Measurements from ENCODE around the gene INAFM1. TPM values are rescaled to one million over a fixed set of nuclear protein-coding genes. Genes with fewer than 3 reads are reported as not detected.

The INAFM1 gene
- total and polyA plus RNA-seq, 9 of the 15 experiments (the other 6 are each of a cell fraction or from before 2014, with no cell fraction given): 0.71 to 30.9 (median 3.1) TPM

- TF ChIP-seq CTBP1 (IDR thresholded peaks at IDR 0.05; ENCODE audit: borderline replicate concordance) (peak; percentile 41; the same call in 1 of the 2 replicates), MIER1 (IDR thresholded peaks at IDR 0.05; ENCODE audit: low read depth) (no peak), NCOR1 (IDR thresholded peaks at IDR 0.05) (peak; percentile 51; the same call in 1 of the 2 replicates), DPF2 (IDR thresholded peaks at IDR 0.05) (peak; percentile 47; the same call in 1 of the 2 replicates), HCFC1 (IDR thresholded peaks at IDR 0.05; ENCODE audit: low read depth, low read length) (peak; percentile 74), MCM5 (IDR thresholded peaks at IDR 0.05; ENCODE audit: low read depth) (no peak), USF2 (CRISPR knock-in tag; IDR thresholded peaks at IDR 0.05) (peak; percentile 98)
Measured at GRCh38 chr19:47255879-47256692, 18.6 kb upstream of the INAFM1 start, which contains the start of gene CCDC9 (continued).

GRCh38 chr19:47256693-47257410 lies 17.8 kb upstream of the INAFM1 start:
- intact Hi-C loops (cut with micrococcal nuclease) (loop anchor here (1.0 kb wide), 1 partner anchor 17 kb away; the partner anchor contains the start of gene INAFM1), in situ Hi-C loops (cut with MboI) (no loop called here)
- DNase-seq (ENCODE audit: extremely low read depth in 1 of 4, low spot score in 3 of 4) (peak; percentile 96 to 99 (median 97)), ATAC-seq (peak; percentile 89), FAIRE-seq (peak; percentile 99)
- Histone ChIP-seq H3K4me1 (replicated peaks in 1 of 2; ENCODE audit: control insufficient read depth in 2 of 2, insufficient read depth in 2 of 2, low read length in 2 of 2) (peaks cover 8 to 29% of the 10 kb centered on the region in 2 experiments; a peak in 4 of 5 replicates), H3K27me3 (ENCODE audit: control insufficient read depth in 2 of 2, insufficient read depth in 2 of 2, low read length in 2 of 2) (no peaks in the 10 kb centered on the region), H3K79me2 (ENCODE audit: control insufficient read depth, insufficient read depth, low read length) (peaks cover 38% of the 10 kb centered on the region), H3K9ac (ENCODE audit: insufficient read depth in 1 of 2, low read depth in 2 of 2, low read length in 2 of 2) (peak overlapping the region; percentile 92 to 93; a peak in 3 of 4 replicates), H3K4me3 (peak overlapping the region; percentile 53), H3K9me3 (replicated peaks; ENCODE audit: control insufficient read depth, insufficient read depth, low read depth, low read length) (no peaks in the 10 kb centered on the region; the same call in 1 of the 2 replicates), H4K20me1 (replicated peaks; ENCODE audit: control insufficient read depth, insufficient read depth, low read length) (peaks cover 7% of the 10 kb centered on the region; the same call in 1 of the 2 replicates), H3K4me2 (ENCODE audit: insufficient read depth, low read length) (peak overlapping the region; percentile 99; the same call in 1 of the 2 replicates), H3K27ac (ENCODE audit: extremely low read depth, low read depth, low read length) (peak overlapping the region; percentile 96), H3K9me1 (ENCODE audit: control insufficient read depth, insufficient read depth, low read length) (no peaks in the 10 kb centered on the region), H3K36me3 (ENCODE audit: control insufficient read depth, insufficient read depth, low read length) (peaks cover 35% of the 10 kb centered on the region; the same call in 2 of the 3 replicates), H2AFZ (ENCODE audit: low read depth, low read length) (0 out of 2 replicates have a peak overlapping the region, but pooled peaks have one; percentile 87)
- BruUV-seq (replicated peaks): no TSS peak
- ChIA-PET POLR2A (interaction anchor here (0.6 to 2.9 kb wide), 20 partner anchors 10 to 521 kb away, joined by 3 to 48 read pairs (median 4); partner anchors contain the start of genes INAFM1 and SAE1), CTCF (ENCODE audit: low intra/inter-chr PET ratio) (interaction anchor here (0.6 to 1.0 kb wide), 3 partner anchors 13 to 316 kb away, joined by 3 to 4 read pairs (median 4); no protein-coding TSS in a partner anchor)
- WGBS (ENCODE audit: insufficient coverage, low coverage, missing lambda C conversion rate): 1% methylated on average over 14 of the region's 52 CpGs
- no peak for TF ChIP-seq MITF (IDR thresholded peaks at IDR 0.05)
- no peak for TF ChIP-seq BMI1 (IDR thresholded peaks at IDR 0.05; ENCODE audit: low read length)

Measured in K562 (cell line).